MCF 10A (cell line): ENCODE data around the gene OR1S2. TPM values are rescaled to one million over a fixed set of nuclear protein-coding genes. Genes with fewer than 3 reads are reported as not detected.
"Not testable (repeated sequence)": the region's sequence is repeated elsewhere in the genome, so short reads cannot be mapped to it uniquely, and the experiment has no call there.

Experiments used
- BruUV-seq: library from RNA; stranded (reverse); fragments of 400-500 nt; replicated peaks from 2 replicates; lab custom pipeline; 2021; lab: Mats Ljungman, UMichigan
- CTCF ChIA-PET: fragments of 300-600 bp; sonication (Branson Sonifier 250); formaldehyde crosslinking; extraction: SDS; loops from one replicate; lab custom pipeline; 2021; ENCODE audit warnings: antibody characterized with exemption, inconsistent platforms; lab: Yijun Ruan, JAX
- POLR2A ChIA-PET: fragments of 300-600, 350-650 bp; sonication (Branson Sonifier 250); formaldehyde crosslinking; extraction: SDS; loops from one replicate; lab custom pipeline; 2020; ENCODE audit warnings: antibody characterized with exemption, inconsistent platforms; lab: Yijun Ruan, JAX
- DNase-seq: peaks from one replicate; pipeline ENCODE4 v3.0.0-alpha.2; 2018; ENCODE audit not compliant: unreplicated experiment
- H3K27ac Mint-ChIP-seq: one replicate; pipeline ENCODE4 v1.8.0; 2022; ENCODE audit warnings: mild to moderate bottlenecking, low read depth, mixed read lengths; ENCODE audit not compliant: unreplicated experiment
- H3K27me3 Mint-ChIP-seq: one replicate; pipeline ENCODE4 v1.8.0; 2022; ENCODE audit warnings: mixed read lengths; ENCODE audit not compliant: insufficient read depth, unreplicated experiment
- H3K36me3 Mint-ChIP-seq: one replicate; pipeline ENCODE4 v1.8.0; 2022; ENCODE audit warnings: mild to moderate bottlenecking, moderate library complexity, mixed read lengths; ENCODE audit not compliant: insufficient read depth, unreplicated experiment
- H3K4me1 Mint-ChIP-seq: one replicate; pipeline ENCODE4 v1.8.0; 2022; ENCODE audit warnings: mixed read lengths; ENCODE audit not compliant: insufficient read depth, unreplicated experiment
- H3K4me3 Mint-ChIP-seq: one replicate; pipeline ENCODE4 v1.8.0; 2022; ENCODE audit warnings: mild to moderate bottlenecking, moderate library complexity, mixed read lengths; ENCODE audit not compliant: unreplicated experiment
- H3K9me3 Mint-ChIP-seq: one replicate; pipeline ENCODE4 v1.8.0; 2022; ENCODE audit warnings: mixed read lengths; ENCODE audit not compliant: unreplicated experiment
- intact Hi-C: fragments of 100-400 bp; cut with micrococcal nuclease; formaldehyde crosslinking; loops from 2 replicates; pipeline ENCODE4 v1.14.1; 2022
- total RNA-seq: library from RNA; stranded (reverse); gene quantifications from 2 replicates; pipeline ENCODE4 v1.2.3, GENCODE V29; 2022
- TF ChIP-seq, protein P1 (sequence below): fragments of 200-600 bp; IDR thresholded peaks from one replicate; pipeline ENCODE4 v1.8.0; 2022; ENCODE audit warnings: antibody characterized with exemption, mild to moderate bottlenecking; ENCODE audit not compliant: unreplicated experiment

Gene OR1S2
- total RNA-seq, 1 experiment from 2014 or later = not detected

DNA sequence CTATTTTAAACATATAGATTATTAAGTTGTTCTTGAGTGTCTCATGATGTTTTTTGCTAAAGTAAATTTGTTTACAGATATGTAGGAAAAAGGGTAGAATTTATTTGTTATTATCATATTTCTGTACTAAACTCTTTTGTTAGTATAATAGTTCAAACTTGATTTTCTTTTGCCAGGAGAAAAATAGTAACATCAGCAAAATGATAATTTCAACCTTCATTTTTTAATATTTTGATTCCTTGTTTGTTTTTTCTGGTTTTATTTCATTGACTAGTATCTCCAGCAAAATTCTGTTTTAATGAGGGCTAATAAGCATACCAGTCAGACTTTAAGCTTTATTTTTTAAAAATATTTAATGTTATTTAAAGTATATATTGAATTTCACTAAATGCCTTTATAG is 12.5 kb upstream of the OR1S2 start:
- DNase-seq = no peak
- ChIA-PET CTCF (no interaction called here), POLR2A (no interaction called here)
- no peak overlapping the region for H3K4me3 Mint-ChIP-seq
- BruUV-seq = no TSS peak
- H3K36me3 Mint-ChIP-seq = no peaks in the 10 kb centered on the region
- TF ChIP-seq, protein P1, sequence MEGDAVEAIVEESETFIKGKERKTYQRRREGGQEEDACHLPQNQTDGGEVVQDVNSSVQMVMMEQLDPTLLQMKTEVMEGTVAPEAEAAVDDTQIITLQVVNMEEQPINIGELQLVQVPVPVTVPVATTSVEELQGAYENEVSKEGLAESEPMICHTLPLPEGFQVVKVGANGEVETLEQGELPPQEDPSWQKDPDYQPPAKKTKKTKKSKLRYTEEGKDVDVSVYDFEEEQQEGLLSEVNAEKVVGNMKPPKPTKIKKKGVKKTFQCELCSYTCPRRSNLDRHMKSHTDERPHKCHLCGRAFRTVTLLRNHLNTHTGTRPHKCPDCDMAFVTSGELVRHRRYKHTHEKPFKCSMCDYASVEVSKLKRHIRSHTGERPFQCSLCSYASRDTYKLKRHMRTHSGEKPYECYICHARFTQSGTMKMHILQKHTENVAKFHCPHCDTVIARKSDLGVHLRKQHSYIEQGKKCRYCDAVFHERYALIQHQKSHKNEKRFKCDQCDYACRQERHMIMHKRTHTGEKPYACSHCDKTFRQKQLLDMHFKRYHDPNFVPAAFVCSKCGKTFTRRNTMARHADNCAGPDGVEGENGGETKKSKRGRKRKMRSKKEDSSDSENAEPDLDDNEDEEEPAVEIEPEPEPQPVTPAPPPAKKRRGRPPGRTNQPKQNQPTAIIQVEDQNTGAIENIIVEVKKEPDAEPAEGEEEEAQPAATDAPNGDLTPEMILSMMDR = no peak
- H3K4me1 Mint-ChIP-seq = peaks cover 6% of the 10 kb centered on the region
- no peaks in the 10 kb centered on the region for H3K9me3 Mint-ChIP-seq
- H3K27me3 Mint-ChIP-seq = no peaks in the 10 kb centered on the region
- intact Hi-C loops = no loop called here
- H3K27ac Mint-ChIP-seq = no peak overlapping the region

DNA sequence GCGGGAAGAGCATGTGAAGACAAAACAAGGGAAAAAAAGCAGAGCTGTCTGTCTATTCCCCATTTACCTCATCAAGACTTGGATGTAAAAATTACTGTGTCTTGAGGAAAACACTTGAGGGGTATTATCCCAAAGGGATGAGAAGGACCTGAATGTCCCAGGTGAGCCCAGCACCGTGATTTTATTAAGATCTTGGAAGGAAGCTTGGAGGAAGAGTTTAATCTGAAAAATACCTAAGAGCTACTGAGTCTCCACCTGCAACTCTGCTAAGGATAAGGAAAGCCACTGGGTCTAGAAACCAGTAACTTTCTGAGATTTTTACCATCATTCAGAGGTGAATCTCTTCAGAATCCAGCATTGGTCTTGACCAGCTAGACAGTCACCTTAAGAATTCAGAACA is 8.5 kb upstream of the OR1S2 start, which contains the start of gene OR1S1:
Gene OR1S1 (plus strand): TSS at position 301 of the 400 bp plus-strand sequence.
- H3K27ac Mint-ChIP-seq, H3K27me3 Mint-ChIP-seq, intact Hi-C loops: not testable (repeated sequence)

GRCh38 chr11:58199271-58199670 is 4.7 kb downstream of the OR1S2 start:
- no TSS peak for BruUV-seq
- no peak overlapping the region for H3K4me3 Mint-ChIP-seq
- intact Hi-C loops = no loop called here
- DNase-seq = no peak
- H3K27ac Mint-ChIP-seq = no peak overlapping the region
- H3K4me1 Mint-ChIP-seq = no peaks in the 10 kb centered on the region
- TF ChIP-seq, protein P1 = no peak
- peaks cover 6% of the 10 kb centered on the region for H3K9me3 Mint-ChIP-seq
- CTCF ChIA-PET = no interaction called here
- no peaks in the 10 kb centered on the region for H3K27me3 Mint-ChIP-seq
- POLR2A ChIA-PET = no interaction called here
- H3K36me3 Mint-ChIP-seq = no peaks in the 10 kb centered on the region

More for the DNA sequence above, 8.5 kb upstream of the OR1S2 start, which contains the start of gene OR1S1:
- H3K9me3 Mint-ChIP-seq, H3K4me1 Mint-ChIP-seq, H3K4me3 Mint-ChIP-seq, DNase-seq, POLR2A ChIA-PET, H3K36me3 Mint-ChIP-seq, BruUV-seq, CTCF ChIA-PET: not testable (repeated sequence)

- Mint-ChIP-seq H3K36me3 (no peaks in the 10 kb centered on the region), H3K9me3 (no peaks in the 10 kb centered on the region), H3K27me3 (no peaks in the 10 kb centered on the region), H3K4me3 (no peak overlapping the region), H3K27ac (no peak overlapping the region), H3K4me1 (no peaks in the 10 kb centered on the region)
- TF ChIP-seq, protein P1 = no peak
- POLR2A ChIA-PET = no interaction called here
- no peak for DNase-seq
- CTCF ChIA-PET = no interaction called here
- intact Hi-C loops = no loop called here
- BruUV-seq = no TSS peak
Observed at GRCh38 chr11:58195939-58196338, 8.0 kb downstream of the OR1S2 start.

GRCh38 chr11:58193391-58193790 is 10.6 kb downstream of the OR1S2 start:
- TF ChIP-seq, protein P1 = no peak
- Mint-ChIP-seq H3K27ac (no peak overlapping the region), H3K4me1 (no peaks in the 10 kb centered on the region), H3K4me3 (no peak overlapping the region), H3K9me3 (no peaks in the 10 kb centered on the region), H3K36me3 (no peaks in the 10 kb centered on the region), H3K27me3 (no peaks in the 10 kb centered on the region)
- intact Hi-C loops = no loop called here
- POLR2A ChIA-PET = no interaction called here
- CTCF ChIA-PET = no interaction called here
- BruUV-seq = no TSS peak
- DNase-seq = no peak
